GM19023 (cell line): Measurements from ENCODE around the gene TUBGCP6.
"Not testable (repeated sequence)": the region's sequence is repeated elsewhere in the genome, so short reads cannot be mapped to it uniquely, and the experiment has no call there.

Experiments used
- ATAC-seq: cut with Tn5 transposase; IDR thresholded peaks from one replicate; pipeline ENCODE4 v1.9.1; 2021; ENCODE audit warnings: mild to moderate bottlenecking, moderate library complexity; ENCODE audit not compliant: unreplicated experiment

TUBGCP6 gene

DNA sequence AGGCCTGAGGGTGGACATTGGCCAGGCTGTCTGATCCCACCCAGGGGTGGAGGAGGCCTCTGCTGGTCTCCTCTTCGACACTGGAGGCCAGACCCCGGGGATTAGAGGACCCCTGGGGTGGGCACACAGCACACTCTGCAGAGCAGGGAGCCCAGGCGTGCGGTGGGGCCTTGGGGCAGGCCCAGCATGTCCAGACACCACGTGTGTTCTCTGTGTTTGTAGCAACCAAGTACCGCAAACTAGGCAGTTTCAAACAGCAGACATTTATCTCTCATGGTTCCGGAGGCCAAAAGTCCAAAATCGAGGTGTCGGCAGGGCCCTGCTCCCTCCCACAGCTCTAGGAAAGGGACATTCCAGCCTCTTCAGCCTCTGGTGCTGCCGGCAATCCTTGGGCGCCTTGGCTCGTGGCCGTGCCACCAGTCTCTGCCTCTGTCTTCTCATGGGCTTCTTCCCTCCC lies 72.8 kb downstream of the TUBGCP6 start:
- no peak for ATAC-seq

DNA sequence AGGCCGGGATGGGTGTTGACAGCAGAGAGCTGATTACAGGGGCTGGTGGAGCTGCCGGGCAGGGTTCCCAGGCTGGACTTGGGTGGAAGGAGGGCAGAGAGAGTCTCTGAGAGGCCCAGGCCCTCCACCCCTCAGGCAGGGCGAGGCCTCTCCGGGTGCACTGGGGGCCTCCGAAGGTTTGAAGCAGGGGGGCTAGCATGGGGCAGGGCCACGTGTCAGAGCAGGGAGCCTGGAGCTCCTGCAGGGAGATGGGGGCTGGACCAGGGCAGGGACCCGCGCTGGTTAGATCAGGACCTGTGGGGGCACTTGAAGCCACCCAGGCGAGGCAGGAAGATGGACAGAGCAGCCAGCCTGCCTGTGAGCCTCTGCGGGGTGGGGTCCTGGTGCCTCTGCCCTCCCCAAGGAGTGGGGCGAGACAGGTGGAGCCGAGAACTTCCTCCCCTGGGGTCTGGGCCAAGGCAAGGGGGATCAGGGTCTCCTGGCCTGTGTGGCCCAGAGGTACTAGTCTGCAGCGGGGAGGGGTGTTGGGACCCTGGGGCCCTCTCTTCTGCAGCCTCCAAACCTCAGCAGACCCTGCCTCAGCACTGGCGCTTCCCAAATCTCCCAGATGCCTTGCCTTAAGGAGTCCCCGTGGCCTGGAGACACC lies 73.4 kb downstream of the TUBGCP6 start:
- no peak for ATAC-seq

DNA sequence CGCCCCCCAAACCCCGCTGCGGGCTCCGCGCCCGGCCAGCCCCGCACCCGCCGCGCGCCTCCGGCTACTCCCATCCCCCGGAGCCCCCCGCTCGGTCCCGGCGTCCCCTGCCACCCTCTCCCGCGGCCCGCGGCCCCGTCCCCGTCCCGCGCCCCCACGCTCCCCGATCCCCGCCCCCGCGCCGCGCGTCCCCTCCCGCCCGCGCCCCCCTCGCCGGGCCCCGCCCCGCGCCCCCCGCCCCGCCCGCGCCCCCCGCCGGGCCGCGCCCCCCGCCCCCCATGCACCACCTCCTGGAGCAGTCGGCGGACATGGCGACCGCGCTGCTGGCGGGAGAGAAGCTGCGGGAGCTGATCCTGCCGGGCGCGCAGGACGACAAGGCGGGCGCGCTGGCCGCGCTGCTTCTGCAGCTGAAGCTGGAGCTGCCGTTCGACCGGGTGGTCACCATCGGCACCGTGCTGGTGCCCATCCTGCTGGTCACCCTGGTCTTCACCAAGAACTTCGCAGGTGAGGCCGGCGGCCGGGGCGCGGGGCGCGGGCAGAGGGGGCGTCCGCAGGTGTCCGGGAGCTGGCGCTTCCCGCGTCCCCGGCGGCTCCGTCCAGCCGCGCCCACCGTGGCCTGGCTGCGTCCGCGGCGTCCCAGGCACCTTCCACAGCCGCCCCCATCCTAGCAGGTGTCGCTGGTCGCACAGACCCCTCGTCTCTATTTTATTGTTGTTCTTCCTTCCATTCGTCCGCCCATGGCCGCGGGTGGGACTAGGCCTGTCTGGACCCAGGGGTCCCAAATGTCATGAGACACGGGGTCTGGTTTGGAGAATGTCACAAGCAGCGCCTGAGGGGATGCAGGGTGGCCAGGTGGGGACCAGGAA lies 74.1 kb downstream of the TUBGCP6 start, which contains the start of gene PANX2:
Gene PANX2, plus strand, starts transcription at position 279 of the 866 bp plus-strand sequence. Its CDS starts 0 bp downstream, at position 279.
- no peak for ATAC-seq

DNA sequence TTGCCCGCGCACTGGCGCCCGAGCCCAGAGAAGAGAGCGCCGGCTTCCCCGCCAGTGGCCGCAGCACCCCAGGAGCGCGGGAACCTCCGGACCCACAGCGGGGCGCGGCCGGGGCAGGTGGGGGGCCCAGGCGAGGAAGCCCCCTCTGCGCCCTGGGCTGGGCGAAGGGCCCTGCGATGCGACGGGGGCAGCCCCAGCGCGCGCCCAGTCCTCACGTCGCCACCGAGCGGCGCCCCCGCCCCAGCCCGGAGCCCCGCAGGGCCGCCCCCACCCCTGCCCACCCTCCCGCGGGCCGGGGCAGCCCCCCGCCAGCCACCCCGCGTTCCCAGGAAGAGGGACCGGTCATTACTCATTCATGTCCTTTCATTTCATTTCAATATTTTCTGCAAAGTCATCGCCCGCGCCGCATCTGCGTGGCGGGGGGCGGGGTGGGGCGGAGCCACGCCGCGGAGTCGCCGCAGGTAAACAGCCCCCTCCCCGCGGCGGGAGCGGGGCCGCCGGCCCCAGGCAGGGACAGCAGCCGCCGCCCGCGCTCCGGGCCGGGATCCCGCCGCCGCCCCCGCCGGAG lies 75.0 kb downstream of the TUBGCP6 start:
- ATAC-seq, result no peak

DNA sequence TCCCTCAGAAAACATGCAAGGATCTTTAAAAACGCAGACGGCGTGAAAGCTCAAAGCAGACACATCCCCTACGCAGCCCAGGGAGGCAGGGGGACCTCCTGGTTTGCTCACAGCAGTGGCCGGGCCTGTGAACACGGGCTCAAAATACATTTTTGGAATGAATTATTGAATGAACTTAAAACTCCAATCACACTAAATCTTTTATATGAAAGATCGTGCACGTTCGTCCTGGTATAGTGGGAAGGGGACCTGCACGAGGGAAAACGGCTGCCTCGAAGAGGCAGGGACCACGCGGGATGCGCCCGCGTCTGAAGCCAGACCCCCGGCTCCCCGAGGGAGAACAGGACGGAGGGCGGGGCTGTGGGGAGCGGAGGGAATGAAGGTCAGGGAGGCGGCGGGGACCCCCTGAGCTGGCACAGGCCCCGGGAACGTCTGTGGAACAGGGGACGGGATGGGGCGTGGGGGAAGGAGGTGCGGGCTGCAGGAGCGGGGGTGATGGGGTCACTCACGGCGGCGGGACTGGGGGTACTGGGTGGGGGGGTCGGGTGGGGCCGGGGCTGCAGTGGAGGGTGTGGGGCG lies 75.6 kb downstream of the TUBGCP6 start:
- no peak for ATAC-seq

DNA sequence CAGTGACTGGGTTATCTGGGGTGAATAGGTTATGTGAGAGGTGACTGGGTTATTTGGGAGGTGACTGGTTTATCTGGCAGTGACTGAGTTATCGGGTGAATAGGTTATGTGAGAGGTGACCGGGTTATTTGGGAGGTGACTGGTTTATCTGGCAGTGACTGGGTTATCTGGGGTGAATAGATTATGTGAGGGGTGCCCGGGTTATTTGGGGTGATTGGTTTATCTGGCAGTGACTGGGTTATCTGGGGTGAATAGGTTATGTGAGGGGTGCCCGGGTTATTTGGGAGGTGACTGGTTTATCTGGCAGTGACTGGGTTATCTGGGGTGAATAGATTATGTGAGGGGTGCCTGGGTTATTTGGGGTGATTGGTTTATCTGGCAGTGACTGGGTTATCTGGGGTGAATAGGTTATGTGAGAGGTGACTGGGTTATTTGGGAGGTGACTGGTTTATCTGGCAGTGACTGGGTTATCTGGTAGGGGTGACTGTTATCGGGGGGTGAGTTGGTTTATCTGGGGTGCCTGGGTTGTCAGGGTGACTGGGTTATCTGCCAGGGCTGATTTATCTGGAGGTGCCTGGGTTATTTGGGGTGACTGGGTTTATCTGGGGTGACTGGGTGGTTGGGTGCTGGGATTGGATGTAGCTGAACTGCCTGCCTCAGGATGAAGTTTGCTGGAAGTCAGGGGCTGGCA lies 76.2 kb downstream of the TUBGCP6 start:
- ATAC-seq, result not testable (repeated sequence)

DNA sequence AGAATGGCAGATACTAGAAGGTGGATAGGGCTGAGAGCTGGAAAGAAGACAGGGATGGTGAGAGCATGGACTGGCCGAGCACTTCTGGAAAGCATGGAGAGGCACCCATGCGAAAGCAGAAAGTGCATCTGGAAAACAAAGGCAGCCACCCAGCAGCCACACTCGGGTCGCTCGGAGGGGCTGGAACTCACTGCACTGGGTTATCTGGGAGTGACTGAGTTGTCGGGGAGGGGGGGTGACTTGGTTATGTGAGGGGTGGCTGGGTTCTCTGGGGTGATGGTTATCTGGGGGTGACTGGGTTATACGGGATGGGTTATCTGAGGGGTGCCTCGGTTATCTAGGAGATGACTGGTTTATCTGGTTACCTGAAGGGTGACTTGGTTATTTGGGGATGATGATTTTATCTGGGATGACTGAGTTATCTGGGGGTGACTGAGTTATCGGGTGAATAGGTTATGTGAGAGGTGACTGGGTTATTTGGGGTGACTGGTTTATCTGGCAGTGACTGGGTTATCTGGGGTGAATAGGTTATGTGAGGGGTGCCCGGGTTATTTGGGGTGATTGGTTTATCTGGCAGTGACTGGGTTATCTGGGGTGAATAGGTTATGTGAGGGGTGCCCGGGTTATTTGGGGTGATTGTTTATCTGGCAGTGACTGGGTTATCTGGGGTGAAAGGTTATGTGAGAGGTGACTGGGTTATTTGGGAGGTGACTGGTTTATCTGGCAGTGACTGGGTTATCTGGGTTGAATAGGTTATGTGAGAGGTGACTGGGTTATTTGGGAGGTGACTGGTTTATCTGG lies 76.9 kb downstream of the TUBGCP6 start:
- no peak for ATAC-seq
